ENCODE results near the gene PLEKHG3. TPM values are rescaled to one million over a fixed set of nuclear protein-coding genes. Genes with fewer than 3 reads are reported as not detected.

Gene PLEKHG3
- 3.2 and 8.5 TPM in 2 replicates for total RNA-seq

GRCh38 chr14:64704143-64704742, at the start of gene PLEKHG3:
Gene PLEKHG3 (plus strand): TSS chr14:64704424. CDS start chr14:64727632, 23,208 bp downstream.

Other genes with a start within 250 kb of the PLEKHG3 start
- 0.08 and 0.26 TPM in 2 replicates for gene AKAP5, start 238.9 kb upstream of the PLEKHG3 start, total RNA-seq
- 3.6 and 6.6 TPM in 2 replicates for gene ZBTB25, start 200.6 kb upstream of the PLEKHG3 start, total RNA-seq
- 23.0 and 44.2 TPM in 2 replicates for gene ZBTB1, start 199.7 kb upstream of the PLEKHG3 start, total RNA-seq
- gene HSPA2, start 163.7 kb upstream of the PLEKHG3 start, total RNA-seq, result 7.7 and 12.5 TPM in 2 replicates
- gene PPP1R36, start 154.5 kb upstream of the PLEKHG3 start, total RNA-seq, result under 0.01 and 5.1 TPM in 2 replicates
- gene SPTB, start 175.5 kb downstream of the PLEKHG3 start, total RNA-seq, result not detected in 2 replicates
- 38.7 and 65.8 TPM in 2 replicates for gene CHURC1, start 210.0 kb downstream of the PLEKHG3 start, total RNA-seq
- not detected in 2 replicates for gene GPX2, start 238.3 kb downstream of the PLEKHG3 start, total RNA-seq